ENCODE results near the gene ASMT. TPM values are rescaled to one million over a fixed set of nuclear protein-coding genes. Genes with fewer than 3 reads are reported as not detected.
"Not testable (repeated sequence)": the region's sequence is repeated elsewhere in the genome, so short reads cannot be mapped to it uniquely, and the experiment has no call there.

Gene ASMT
- total and polyA plus RNA-seq, 7 experiments from 2014 or later, result 0.32 TPM; not detected in 6

DNA sequence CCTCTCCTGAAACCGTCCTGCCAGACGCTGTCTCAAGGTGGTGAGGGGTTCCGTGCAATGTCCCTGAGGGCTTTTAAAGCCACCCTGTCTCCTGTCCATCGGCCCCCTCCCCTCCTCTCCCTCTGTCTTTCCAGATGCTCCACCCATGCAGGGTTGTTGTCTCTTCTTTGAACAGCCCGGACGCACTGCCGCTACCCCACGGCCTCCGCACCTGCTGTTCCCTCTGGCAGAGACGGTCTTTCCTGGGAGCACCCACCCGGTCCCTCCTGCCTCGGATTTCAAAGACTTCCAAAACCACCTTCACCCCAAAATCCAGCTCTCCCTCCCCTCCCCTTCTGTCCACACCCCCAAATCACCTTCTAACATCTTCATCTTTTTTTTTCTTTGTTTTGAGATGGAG lies 4.1 kb upstream of the ASMT start:
- no peaks in the 10 kb centered on the region for H3K36me3 ChIP-seq (ENCODE audit: control insufficient read depth in 2 of 3, insufficient read depth in 3 of 3, low read length in 3 of 3)
- no peaks in the 10 kb centered on the region for H3K27me3 ChIP-seq (ENCODE audit: control insufficient read depth in 2 of 2, insufficient read depth in 2 of 2, low read length in 2 of 2)
- H3K36me3 Mint-ChIP-seq, result no peaks in the 10 kb centered on the region
- no peaks in the 10 kb centered on the region for H3K4me1 ChIP-seq (ENCODE audit: control insufficient read depth in 2 of 2, insufficient read depth in 2 of 2, low read length in 2 of 2)
- H3K4me3 ChIP-seq (ENCODE audit: low read length), result no peak overlapping the region
- ChIA-PET CTCF (no interaction called here), POLR2A (no interaction called here)
- H3K27me3 Mint-ChIP-seq, result no peaks in the 10 kb centered on the region
- peaks cover 0 to 2% (median 0%) of the 10 kb centered on the region in 7 donors for H3K4me1 Mint-ChIP-seq
- no peak overlapping the region for H3K27ac Mint-ChIP-seq
- intact Hi-C loops (cut with micrococcal nuclease), result no loop called here
- DNase-seq (no peak), ATAC-seq (no peak)
- H3K4me3 Mint-ChIP-seq, result no peak overlapping the region
- H3K9me3 Mint-ChIP-seq, result no peaks in the 10 kb centered on the region
- H3K9me3 ChIP-seq (ENCODE audit: control insufficient read depth in 2 of 3, low read length in 3 of 3), result no peaks in the 10 kb centered on the region
- H3K27ac ChIP-seq (ENCODE audit: low read depth, low read length), result no peak overlapping the region

DNA sequence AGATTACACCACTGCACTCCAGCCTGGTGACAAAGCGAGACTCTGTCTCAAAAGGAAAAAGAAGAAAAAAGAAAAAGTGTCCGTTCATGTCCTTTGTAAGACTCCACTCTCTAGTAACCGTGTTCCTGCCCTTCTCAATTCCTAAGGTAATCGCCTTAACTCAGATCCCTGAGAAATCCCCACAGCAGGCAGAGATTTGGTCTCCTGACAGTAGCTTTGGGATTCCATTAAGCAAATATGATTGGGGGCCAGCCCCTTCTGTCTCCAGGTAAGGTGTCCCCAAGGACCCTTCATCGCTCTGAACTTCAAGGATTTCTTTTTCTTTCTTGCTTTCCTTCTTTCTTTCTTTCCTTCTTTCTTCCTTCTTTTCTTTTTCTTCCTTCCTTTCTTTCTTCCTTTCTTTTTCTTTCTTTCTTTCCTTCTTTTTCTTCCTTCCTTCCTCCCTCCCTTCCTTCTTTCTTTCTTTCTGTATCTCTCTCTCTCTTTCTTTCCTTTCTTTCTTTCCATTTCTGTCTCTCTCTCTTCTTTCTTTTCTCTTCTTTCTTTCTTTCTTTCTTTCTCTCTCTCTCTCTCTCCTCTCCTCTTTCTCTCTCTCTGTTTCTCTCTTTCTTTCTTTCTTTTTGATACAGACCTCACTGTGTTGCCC lies 2.1 kb upstream of the ASMT start:
- H3K36me3 ChIP-seq (ENCODE audit: control insufficient read depth in 2 of 3, insufficient read depth in 3 of 3, low read length in 3 of 3), result no peaks in the 10 kb centered on the region
- H3K27me3 ChIP-seq (ENCODE audit: control insufficient read depth in 2 of 2, insufficient read depth in 2 of 2, low read length in 2 of 2), result no peaks in the 10 kb centered on the region

DNA sequence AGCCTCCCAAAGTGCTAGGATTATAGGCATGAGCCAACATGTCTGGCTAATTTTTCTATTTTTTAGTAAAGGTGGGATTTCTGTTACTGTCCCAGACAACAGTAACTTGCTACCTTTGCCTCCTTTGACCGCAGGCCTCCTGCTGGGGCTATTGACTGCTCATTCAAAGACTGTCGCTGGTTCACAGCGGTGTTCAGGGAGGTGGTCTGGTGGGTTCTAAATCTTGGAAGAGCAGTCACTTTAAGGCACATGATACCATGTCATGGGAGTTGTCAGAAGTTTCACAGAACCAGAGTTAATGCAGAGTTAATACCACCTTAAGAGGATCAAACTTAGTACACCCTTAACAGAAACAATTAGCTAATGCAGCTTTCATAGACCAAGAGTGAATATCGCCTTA lies 3.8 kb downstream of the ASMT start:
- H3K36me3 Mint-ChIP-seq, result no peaks in the 10 kb centered on the region
- intact Hi-C loops (cut with micrococcal nuclease), result no loop called here

More for the DNA sequence above, 2.1 kb upstream of the ASMT start:
- Histone ChIP-seq H3K9me3 (ENCODE audit: control insufficient read depth in 2 of 3, low read length in 3 of 3) (no peaks in the 10 kb centered on the region), H3K4me3 (ENCODE audit: low read length) (no peak overlapping the region), H3K4me1 (ENCODE audit: control insufficient read depth in 2 of 2, insufficient read depth in 2 of 2, low read length in 2 of 2) (no peaks in the 10 kb centered on the region), H3K27ac (ENCODE audit: low read depth, low read length) (no peak overlapping the region)
- POLR2A ChIA-PET, result no interaction called here
- no peak overlapping the region for H3K27ac Mint-ChIP-seq
- intact Hi-C loops (cut with micrococcal nuclease), result no loop called here
- ATAC-seq, result no peak
- H3K9me3 Mint-ChIP-seq, result no peaks in the 10 kb centered on the region
- H3K4me3 Mint-ChIP-seq, result no peak overlapping the region
- DNase-seq, result no peak
- peaks cover 0 to 2% (median 0%) of the 10 kb centered on the region in 7 donors for H3K4me1 Mint-ChIP-seq
- CTCF ChIA-PET, result no interaction called here
- no peaks in the 10 kb centered on the region for H3K36me3 Mint-ChIP-seq
- H3K27me3 Mint-ChIP-seq, result no peaks in the 10 kb centered on the region

DNA sequence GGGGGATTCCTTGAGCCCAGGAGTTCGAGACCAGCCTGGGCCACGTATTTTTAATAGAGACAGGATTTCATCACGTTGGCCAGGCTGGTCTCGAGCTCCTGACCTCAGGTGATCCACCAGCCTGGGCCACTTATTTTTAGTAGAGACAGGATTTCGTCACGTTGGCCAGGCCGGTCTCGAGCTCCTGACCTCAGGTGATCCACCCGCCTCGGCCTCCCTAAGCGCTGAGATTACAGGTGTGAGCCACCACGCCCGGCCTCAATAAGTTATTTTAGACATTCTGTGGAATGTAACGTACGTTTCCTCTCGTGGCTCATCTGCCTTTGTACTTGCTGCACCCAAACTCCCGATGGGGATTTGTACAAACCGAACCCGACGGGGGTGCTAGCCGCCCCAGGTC lies 8.8 kb downstream of the ASMT start:
- no peaks in the 10 kb centered on the region for H3K36me3 ChIP-seq (ENCODE audit: control insufficient read depth in 2 of 3, insufficient read depth in 3 of 3, low read length in 3 of 3)
- no peaks in the 10 kb centered on the region for H3K9me3 ChIP-seq (ENCODE audit: control insufficient read depth in 2 of 3, low read length in 3 of 3)
- peaks cover 4 to 14% (median 12%) of the 10 kb centered on the region in 7 donors for H3K4me1 Mint-ChIP-seq
- no peak overlapping the region for H3K4me3 ChIP-seq (ENCODE audit: low read length)
- ChIA-PET CTCF (no interaction called here), POLR2A (no interaction called here)
- intact Hi-C loops (cut with micrococcal nuclease), result no loop called here
- H3K4me1 ChIP-seq (ENCODE audit: control insufficient read depth in 2 of 2, insufficient read depth in 2 of 2, low read length in 2 of 2), result peaks cover 0 to 11% of the 10 kb centered on the region in 2 donors
- DNase-seq, result no peak
- H3K36me3 Mint-ChIP-seq, result no peaks in the 10 kb centered on the region
- no peak overlapping the region for H3K27ac ChIP-seq (ENCODE audit: low read depth, low read length)
- no peaks in the 10 kb centered on the region for H3K9me3 Mint-ChIP-seq
- no peak for ATAC-seq
- H3K4me3 Mint-ChIP-seq, result no peak overlapping the region
- H3K27ac Mint-ChIP-seq, result peak overlapping the region in 1 of 9 donors; percentile 7
- no peaks in the 10 kb centered on the region for H3K27me3 ChIP-seq (ENCODE audit: control insufficient read depth in 2 of 2, insufficient read depth in 2 of 2, low read length in 2 of 2)
- H3K27me3 Mint-ChIP-seq, result peaks cover 0 to 2% (median 0%) of the 10 kb centered on the region in 5 donors

More for the DNA sequence above, 3.8 kb downstream of the ASMT start:
- CTCF ChIA-PET, result no interaction called here
- H3K4me3 Mint-ChIP-seq, result no peak overlapping the region
- H3K27ac Mint-ChIP-seq, result peak overlapping the region in 2 of 9 donors; percentile 72 to 78
- Histone ChIP-seq H3K4me3 (ENCODE audit: low read length) (no peak overlapping the region), H3K27ac (ENCODE audit: low read depth, low read length) (no peak overlapping the region), H3K4me1 (ENCODE audit: control insufficient read depth in 2 of 2, insufficient read depth in 2 of 2, low read length in 2 of 2) (peaks cover 0 to 11% of the 10 kb centered on the region in 2 donors), H3K27me3 (ENCODE audit: control insufficient read depth in 2 of 2, insufficient read depth in 2 of 2, low read length in 2 of 2) (no peaks in the 10 kb centered on the region), H3K9me3 (ENCODE audit: control insufficient read depth in 2 of 3, low read length in 3 of 3) (no peaks in the 10 kb centered on the region), H3K36me3 (ENCODE audit: control insufficient read depth in 2 of 3, insufficient read depth in 3 of 3, low read length in 3 of 3) (no peaks in the 10 kb centered on the region)
- ATAC-seq, result no peak
- no peaks in the 10 kb centered on the region for H3K9me3 Mint-ChIP-seq
- no peaks in the 10 kb centered on the region for H3K27me3 Mint-ChIP-seq
- no peak for DNase-seq
- H3K4me1 Mint-ChIP-seq, result peaks cover 4 to 16% (median 9%) of the 10 kb centered on the region in 7 donors
- POLR2A ChIA-PET, result no interaction called here

DNA sequence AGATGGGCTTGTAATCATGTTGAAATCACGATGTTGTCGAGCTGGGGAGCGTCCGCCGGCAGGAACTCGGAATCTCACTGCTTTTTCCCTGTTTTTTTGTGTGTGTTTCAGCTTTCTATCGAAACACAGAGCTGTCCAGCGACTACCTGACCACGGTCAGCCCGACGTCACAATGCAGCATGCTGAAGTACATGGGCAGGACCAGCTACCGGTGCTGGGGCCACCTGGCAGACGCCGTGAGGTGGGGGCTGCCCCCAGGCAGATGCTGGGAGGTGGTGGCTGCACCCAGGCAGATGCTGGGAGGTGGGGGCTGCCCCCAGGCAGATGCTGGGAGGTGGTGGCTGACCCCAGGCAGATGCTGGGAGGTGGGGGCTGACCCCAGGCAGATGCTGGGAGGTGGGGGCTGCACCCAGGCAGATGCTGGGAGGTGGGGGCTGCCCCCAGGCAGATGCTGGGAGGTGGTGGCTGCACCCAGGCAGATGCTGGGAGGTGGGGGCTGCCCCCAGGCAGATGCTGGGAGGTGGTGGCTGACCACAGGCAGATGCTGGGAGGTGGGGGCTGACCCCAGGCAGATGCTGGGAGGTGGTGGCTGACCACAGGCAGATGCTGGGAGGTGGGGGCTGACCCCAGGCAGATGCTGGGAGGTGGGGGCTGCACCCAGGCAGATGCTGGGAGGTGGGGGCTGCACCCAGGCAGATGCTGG lies 9.4 kb downstream of the ASMT start:
- peaks cover 0 to 11% of the 10 kb centered on the region in 2 donors for H3K4me1 ChIP-seq (ENCODE audit: control insufficient read depth in 2 of 2, insufficient read depth in 2 of 2, low read length in 2 of 2)
- H3K27ac Mint-ChIP-seq, result peak overlapping the region in 1 of 9 donors; percentile 7
- H3K36me3 ChIP-seq (ENCODE audit: control insufficient read depth in 2 of 3, insufficient read depth in 3 of 3, low read length in 3 of 3); CTCF ChIA-PET; intact Hi-C loops (cut with micrococcal nuclease); H3K9me3 ChIP-seq (ENCODE audit: control insufficient read depth in 2 of 3, low read length in 3 of 3); H3K27ac ChIP-seq (ENCODE audit: low read depth, low read length); H3K27me3 Mint-ChIP-seq; POLR2A ChIA-PET; ATAC-seq; H3K36me3 Mint-ChIP-seq; DNase-seq; H3K9me3 Mint-ChIP-seq; H3K4me3 ChIP-seq (ENCODE audit: low read length); H3K27me3 ChIP-seq (ENCODE audit: control insufficient read depth in 2 of 2, insufficient read depth in 2 of 2, low read length in 2 of 2); H3K4me3 Mint-ChIP-seq: not testable (repeated sequence)
- H3K4me1 Mint-ChIP-seq, result peaks cover 4 to 16% (median 11%) of the 10 kb centered on the region in 7 donors

DNA sequence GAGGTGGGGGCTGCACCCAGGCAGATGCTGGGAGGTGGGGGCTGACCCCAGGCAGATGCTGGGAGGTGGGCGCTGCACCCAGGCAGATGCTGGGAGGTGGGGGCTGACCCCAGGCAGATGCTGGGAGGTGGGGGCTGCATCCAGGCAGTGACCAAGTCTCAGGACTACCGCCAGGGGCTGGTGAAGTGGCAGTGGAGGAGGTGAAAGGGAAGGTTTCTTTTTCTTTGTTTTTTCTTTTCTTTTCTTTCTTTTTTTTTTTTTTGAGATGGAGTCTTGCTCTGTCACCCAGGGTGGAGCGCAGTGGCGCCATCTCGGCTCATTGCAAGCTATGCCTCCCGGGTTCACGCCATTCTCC lies 10.0 kb downstream of the ASMT start:
- H3K27ac ChIP-seq (ENCODE audit: low read depth, low read length); H3K9me3 Mint-ChIP-seq; H3K27ac Mint-ChIP-seq; DNase-seq; H3K36me3 ChIP-seq (ENCODE audit: control insufficient read depth in 2 of 3, insufficient read depth in 3 of 3, low read length in 3 of 3); H3K4me3 ChIP-seq (ENCODE audit: low read length); H3K27me3 Mint-ChIP-seq; H3K9me3 ChIP-seq (ENCODE audit: control insufficient read depth in 2 of 3, low read length in 3 of 3); intact Hi-C loops (cut with micrococcal nuclease); H3K4me3 Mint-ChIP-seq; H3K36me3 Mint-ChIP-seq; CTCF ChIA-PET; H3K27me3 ChIP-seq (ENCODE audit: control insufficient read depth in 2 of 2, insufficient read depth in 2 of 2, low read length in 2 of 2); ATAC-seq; POLR2A ChIA-PET: not testable (repeated sequence)
- peaks cover 6 to 19% (median 11%) of the 10 kb centered on the region in 7 donors for H3K4me1 Mint-ChIP-seq
- H3K4me1 ChIP-seq (ENCODE audit: control insufficient read depth in 2 of 2, insufficient read depth in 2 of 2, low read length in 2 of 2), result peaks cover 0 to 11% of the 10 kb centered on the region in 2 donors

DNA sequence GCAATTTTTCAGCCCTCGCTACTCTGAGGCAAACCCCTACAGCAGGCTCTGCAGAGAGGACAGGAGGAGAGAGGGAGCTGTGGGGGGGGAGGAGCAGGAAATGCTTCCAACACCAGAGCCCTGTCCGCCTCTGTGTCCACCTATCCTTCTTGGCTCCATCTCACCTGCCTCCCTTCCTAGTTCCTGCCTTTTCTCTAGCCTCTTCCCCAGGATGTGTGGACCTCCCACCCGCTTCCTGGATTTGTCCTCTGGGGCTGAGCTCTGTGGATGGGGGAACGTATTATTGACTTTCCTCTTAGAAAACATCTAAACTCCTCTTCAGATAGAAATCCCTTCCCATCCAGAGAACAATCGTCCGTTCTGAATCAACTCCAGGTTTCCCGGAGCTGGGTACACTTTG lies 14.4 kb downstream of the ASMT start:
- ChIA-PET POLR2A (no interaction called here), CTCF (no interaction called here)
- Histone ChIP-seq H3K4me1 (ENCODE audit: control insufficient read depth in 2 of 2, insufficient read depth in 2 of 2, low read length in 2 of 2) (no peaks in the 10 kb centered on the region), H3K27me3 (ENCODE audit: control insufficient read depth in 2 of 2, insufficient read depth in 2 of 2, low read length in 2 of 2) (no peaks in the 10 kb centered on the region), H3K27ac (ENCODE audit: low read depth, low read length) (no peak overlapping the region), H3K9me3 (ENCODE audit: control insufficient read depth in 2 of 3, low read length in 3 of 3) (no peaks in the 10 kb centered on the region), H3K4me3 (ENCODE audit: low read length) (no peak overlapping the region), H3K36me3 (ENCODE audit: control insufficient read depth in 2 of 3, insufficient read depth in 3 of 3, low read length in 3 of 3) (no peaks in the 10 kb centered on the region)
- peak overlapping the region in 1 of 9 donors; percentile 51 for H3K27ac Mint-ChIP-seq
- ATAC-seq (no peak), DNase-seq (no peak)
- no peaks in the 10 kb centered on the region for H3K9me3 Mint-ChIP-seq
- intact Hi-C loops (cut with micrococcal nuclease), result no loop called here
- H3K36me3 Mint-ChIP-seq, result no peaks in the 10 kb centered on the region
- no peak overlapping the region for H3K4me3 Mint-ChIP-seq
- peaks cover 0 to 10% (median 0%) of the 10 kb centered on the region in 7 donors for H3K4me1 Mint-ChIP-seq
- peaks cover 0 to 3% (median 0%) of the 10 kb centered on the region in 5 donors for H3K27me3 Mint-ChIP-seq
